ENCODE data around the gene RAX2.

- no peak for TF ChIP-seq CTCF (conservative IDR thresholded peaks at IDR 0.05; ENCODE audit: low read length)
- no peak for TF ChIP-seq EZH2phosphoT487 (IDR thresholded peaks at IDR 0.05; ENCODE audit: borderline replicate concordance)
These were observed 26.5 kb downstream of the RAX2 start for GRCh38 chr19:3745363-3746045.

Data from Loucy (cell line).